LNCAP (cell line): ENCODE data around the gene ITPR3.

Experiments used
- CTCF ChIP-seq: fragments of 450-650 bp; IDR thresholded peaks from 2 replicates; pipeline ENCODE4 v1.5.1; 2017; ENCODE audit warnings: mild to moderate bottlenecking

ITPR3 gene

GRCh38 chr6:33604941-33605854 lies 15.9 kb upstream of the ITPR3 start:
- TF ChIP-seq CTCF, result no peak

GRCh38 chr6:33606642-33607041 lies 14.5 kb upstream of the ITPR3 start:
- TF ChIP-seq CTCF, result no peak

- no peak for TF ChIP-seq CTCF
Observed at GRCh38 chr6:33607126-33607783, 13.9 kb upstream of the ITPR3 start.

- peak; percentile 21; the same call in 1 of the 2 replicates for TF ChIP-seq CTCF
Observed at GRCh38 chr6:33607784-33608161, 13.3 kb upstream of the ITPR3 start.

- no peak for TF ChIP-seq CTCF
Observed at GRCh38 chr6:33609019-33609418, 12.1 kb upstream of the ITPR3 start.

GRCh38 chr6:33609528-33609927 lies 11.6 kb upstream of the ITPR3 start:
- TF ChIP-seq CTCF, result no peak

- TF ChIP-seq CTCF, result no peak
Observed at GRCh38 chr6:33610067-33610466, 11.1 kb upstream of the ITPR3 start.
